HT1080 (cell line): Measurements from ENCODE around the gene KIF1B. TPM values are rescaled to one million over a fixed set of nuclear protein-coding genes. Genes with fewer than 3 reads are reported as not detected.

Experiments
- DNase-seq: peaks from one replicate; pipeline ENCODE4 v3.0.0-alpha.2; 2015; ENCODE audit warnings: low read depth
- total RNA-seq: library from RNA; depleted of rRNA; stranded (reverse); fragments of >200 nt; shearing (Covaris generic); gene quantifications from 2 replicates; pipeline ENCODE4 v1.2.3, GENCODE V29; 2014

The KIF1B gene
- total RNA-seq, 1 experiment from 2014 or later, result 16.2 TPM

DNA sequence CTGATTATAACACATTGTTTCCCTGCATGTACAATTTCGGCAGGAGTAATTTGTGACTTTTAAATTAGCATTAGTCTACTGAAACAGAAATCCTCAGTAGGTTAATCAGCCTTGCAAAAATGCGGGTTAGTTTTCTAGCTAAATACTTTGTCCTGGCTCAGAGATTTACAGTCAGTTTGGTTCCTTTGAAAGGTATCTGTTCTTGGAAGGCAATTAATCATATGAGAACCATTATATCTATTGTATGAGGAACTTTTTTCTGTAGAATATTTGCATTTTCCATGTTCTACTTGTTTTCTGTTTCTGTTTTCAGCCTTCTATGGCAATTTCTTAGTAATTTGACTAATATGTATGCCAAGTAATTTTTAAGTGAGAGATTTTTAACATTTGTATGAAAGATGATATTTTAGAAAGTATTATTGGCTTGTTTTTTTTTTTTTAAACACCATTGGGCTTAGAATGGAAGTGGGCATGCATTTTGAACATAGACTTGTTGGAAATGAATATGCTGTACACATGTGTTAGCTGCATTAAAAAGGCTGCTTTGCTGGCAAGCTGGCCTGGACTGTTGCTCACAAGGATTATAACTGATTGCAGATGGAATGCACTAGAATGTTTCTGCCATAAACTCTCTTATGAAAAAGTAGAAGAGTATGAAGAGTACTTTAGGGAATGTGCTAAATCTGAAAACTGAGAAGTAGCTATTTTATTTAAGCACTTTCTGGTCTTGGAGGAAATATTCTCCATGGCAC, 26.2 kb downstream of the KIF1B start:
- no peak for DNase-seq

DNA sequence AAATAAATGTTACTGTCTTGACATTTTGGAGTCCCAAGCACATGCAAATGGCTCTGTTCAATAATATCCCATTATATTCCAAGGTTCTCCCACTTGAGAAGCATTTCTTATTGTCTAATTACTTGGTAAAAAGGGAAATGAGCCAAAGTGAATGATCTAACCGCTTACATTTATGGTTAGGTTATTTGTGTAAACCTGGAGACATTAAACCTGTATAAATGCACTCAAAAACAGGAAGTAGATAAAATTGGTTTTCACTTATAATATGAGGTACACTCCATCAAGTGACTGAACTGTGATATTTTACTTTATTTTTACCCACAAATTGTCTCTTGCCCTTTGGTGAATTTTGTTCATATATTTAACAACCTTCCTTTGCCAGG, 26.8 kb downstream of the KIF1B start:
- DNase-seq, result no peak

DNA sequence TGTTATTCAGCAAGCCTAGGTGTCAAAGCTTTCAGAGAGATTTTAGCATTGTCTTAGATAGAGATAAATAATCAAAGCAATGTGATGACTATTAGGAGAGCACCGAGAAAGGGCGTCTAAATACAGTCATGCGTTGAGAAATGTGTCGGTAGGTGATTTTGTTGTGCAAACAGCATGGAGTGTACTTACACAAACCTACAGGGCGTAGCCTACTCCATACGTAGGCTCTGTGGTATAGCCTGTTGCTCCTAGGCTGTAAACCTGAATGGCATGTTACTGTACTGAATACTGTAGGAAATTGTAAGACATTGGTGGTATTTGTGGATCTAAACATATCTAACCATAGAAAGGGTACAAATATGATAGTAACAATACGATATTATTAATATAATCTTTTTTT, 31.8 kb downstream of the KIF1B start:
- no peak for DNase-seq

DNA sequence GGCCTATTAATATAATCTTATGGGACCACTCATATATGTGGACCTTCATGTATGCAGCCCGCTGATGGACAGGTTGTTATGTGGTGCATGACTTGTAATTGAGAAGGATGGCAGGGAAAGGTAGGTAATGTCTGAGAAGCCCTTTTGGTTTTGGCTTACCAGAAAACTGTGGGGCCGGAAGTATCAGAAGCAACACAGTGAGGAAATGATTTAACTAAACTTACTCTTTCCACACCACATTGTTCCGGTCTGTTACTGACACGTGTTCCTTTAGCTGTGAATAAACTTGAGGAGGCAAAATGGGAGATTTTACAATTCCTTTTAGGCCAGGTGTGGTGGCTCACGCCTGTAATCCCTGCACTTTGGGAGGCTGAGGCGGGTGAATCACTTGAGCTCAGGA, 32.4 kb downstream of the KIF1B start:
- DNase-seq, result no peak

DNA sequence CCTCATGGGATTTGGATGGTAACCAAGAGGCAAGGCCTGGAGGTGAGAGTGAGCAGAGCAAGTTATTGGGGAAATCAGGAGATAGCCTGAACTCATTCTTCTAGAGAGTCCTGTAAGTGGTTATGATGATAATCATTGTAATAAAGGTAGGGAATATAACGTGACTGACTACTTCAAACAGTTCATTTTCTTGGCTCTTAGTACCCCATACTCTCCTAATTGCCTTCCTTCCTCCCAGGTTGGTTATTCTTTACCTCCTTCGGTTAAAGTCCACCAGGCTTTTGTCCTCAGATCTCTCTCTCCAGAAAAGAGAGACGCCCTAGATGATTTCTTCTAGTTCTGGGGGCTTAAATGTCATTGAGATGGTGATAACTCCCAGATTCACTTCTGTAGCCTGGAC, 35.3 kb downstream of the KIF1B start:
- no peak for DNase-seq

DNA sequence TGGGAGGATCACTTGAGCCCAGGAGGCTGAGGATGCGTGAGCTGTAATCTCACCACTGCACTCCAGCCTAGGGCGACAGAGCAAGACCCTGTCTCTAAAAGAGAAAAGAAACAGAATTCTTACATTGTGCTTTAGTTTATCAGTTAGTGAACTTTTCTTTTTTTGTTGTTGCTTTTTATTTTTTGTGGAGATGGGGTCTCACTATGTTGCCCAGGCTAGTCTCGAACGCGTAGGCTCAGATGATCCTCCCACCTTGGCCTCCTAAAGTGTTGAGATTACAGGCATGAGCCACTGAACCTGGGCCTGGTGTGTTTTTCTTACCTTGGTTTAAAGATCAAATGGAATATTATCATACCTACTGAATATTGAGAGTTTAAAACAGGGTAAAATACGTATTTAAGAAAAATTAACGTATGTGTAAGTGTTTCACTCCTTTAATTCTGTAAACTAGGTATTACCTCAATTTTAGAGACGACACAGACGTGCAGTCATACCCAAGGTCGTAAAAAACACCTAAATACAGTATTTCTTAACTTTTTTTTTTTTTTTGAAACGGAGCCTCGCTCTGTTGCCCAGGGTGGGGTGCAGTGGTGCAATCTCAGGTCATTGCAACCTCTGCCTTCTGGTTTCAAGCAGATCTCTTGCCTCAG, 39.6 kb downstream of the KIF1B start:
- no peak for DNase-seq

DNA sequence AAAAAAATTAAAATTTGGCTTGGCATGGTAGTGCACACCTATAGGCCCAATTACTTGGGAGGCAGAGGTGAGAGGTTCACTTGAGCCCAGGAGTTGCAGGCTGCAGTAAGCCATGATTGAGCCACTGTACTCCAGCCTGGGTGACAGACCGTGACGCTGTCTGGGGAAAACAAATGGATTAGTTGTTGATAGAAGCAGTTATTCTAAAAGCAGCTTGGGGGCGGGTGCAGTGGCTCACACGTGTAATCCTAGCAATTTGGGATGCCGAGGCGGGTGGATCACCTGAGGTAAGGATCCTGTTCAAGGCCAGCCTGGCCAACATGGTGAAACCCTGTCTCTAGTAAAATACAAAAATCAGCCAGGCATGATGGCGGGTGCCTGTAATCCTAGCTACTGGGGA, 40.3 kb downstream of the KIF1B start:
- DNase-seq, result no peak

DNA sequence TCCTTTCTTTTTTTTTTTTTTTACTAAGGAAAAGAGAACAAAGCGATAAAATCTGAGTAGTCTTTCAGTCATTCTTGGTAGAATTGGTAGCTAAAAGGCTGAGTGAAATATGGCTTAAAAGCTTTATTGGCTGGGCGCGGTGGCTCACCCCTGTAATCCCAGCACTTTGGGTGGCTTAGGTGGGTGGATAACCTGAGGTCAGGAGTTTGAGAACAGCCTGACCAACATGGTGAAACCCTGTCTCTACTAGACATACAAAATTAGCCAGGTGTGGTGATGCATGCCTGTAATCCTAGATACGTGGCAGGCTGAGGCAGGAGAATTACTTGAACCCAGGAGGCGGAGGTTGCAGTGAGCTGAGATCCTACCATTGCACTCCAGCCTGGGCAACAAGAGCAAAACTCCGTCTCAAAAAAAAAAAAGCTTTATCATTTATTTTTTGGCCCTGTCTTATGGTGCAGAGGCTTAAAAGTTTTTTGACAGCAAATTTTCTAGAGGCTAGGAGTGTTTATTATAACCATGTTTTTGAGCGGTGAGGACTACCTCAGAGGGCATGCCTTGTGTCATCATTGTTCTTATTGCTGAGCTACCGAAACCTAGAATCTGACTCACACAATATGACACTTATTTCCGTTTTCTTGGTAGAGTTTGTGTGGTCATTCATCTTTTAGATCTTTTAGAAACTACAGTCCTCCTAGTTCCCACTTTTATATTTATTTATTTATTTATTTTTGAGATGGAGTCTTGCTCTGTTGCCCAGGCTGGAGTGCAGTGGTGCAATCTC, 41.1 kb downstream of the KIF1B start:
- DNase-seq, result peak; percentile 68

DNA sequence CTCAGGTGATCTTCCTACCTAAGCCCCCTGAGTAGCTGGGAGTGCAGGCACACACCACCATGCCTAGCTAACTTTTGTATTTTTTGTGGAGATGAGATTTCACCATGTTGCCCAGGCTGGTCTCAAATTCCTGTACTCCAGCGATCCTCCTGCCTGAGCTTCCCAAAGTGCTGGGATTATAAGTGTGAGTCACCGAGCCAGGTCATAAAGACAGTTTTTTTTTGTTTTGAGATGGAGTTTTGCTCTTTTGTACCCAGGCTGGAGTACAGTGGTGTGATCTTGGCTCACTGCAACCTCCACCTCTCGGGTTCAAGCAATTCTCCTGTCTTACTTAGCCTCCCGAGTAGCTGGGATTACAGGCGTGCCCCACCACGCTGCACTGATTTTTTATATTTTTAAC, 42.1 kb downstream of the KIF1B start:
- DNase-seq, result peak; percentile 78

DNA sequence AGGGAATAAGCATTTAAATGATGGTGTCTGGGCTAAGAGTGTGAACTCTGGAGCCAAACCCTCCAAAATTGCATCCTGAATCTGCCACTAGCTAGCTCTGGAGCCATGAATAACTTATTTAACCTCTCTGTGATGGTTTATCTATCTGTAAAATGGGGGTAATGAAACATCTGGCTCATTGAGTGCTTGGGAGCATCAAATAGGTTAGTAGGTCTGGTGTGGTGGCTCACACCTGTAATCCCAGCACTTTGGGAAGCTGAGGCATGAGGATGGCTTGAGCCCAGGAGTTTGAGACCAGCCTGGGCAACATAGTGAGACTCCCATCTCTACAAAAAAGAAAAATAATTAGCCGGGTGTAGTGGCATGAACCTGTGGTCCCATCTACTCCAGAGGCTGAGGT, 42.8 kb downstream of the KIF1B start:
- no peak for DNase-seq

DNA sequence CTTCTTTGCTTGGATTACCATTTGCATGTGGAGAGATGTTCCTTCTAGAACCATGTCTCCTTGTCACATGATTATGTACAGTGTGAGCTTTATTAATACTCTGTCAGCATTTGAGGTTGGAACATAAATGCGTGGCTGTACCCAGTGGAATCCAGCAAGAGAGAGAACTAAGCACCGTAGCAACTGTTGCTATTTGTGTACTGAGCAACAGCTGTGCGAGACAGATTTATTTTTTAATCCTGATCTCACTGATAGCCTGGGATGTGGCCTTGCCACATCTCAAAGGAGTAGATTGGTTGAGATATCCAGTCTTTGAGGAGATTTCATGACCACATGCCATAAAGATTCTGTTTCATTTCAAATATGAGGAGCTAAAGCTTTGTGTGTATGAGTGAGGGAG, 43.4 kb downstream of the KIF1B start:
- peak; percentile 27 for DNase-seq

DNA sequence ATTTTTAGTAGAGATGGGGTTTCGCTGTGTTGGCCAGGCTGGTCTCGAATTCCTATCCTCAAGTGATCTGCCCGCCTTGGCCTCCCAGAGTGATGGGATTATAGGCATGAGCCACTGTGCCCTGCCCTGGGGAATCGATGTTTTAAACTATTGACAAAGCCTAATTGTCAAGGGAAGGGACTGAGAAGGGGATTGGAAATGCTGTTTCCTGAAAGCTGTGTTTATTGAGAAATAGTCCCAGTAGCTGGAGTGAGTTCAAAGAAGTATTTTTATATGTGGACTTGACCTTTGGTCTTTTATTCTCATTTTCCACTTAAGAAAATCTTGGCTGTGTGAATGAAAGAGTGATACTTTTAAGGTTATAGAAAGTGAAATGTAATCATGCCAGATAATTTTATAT, 47.5 kb downstream of the KIF1B start:
- DNase-seq, result no peak

DNA sequence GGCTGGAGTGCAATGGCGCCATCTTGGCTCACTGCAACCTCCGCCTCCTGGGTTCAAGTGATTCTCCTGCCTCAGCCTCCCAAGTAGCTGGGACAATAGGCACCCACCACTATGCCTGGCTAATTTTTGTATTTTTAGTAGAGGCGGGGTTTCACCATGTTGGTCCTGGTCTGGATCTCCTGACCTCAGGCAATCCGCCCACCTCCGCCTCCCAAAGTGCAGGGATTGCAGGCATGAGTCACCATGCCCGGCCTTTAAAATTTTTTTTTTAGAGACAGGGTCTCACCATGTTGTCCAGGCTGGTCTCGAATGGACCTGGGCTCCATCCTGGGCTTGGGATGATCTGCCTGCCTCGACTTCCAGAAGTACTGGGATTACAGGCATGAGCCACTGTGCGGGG, 49.2 kb downstream of the KIF1B start:
- DNase-seq, result peak; percentile 48

DNA sequence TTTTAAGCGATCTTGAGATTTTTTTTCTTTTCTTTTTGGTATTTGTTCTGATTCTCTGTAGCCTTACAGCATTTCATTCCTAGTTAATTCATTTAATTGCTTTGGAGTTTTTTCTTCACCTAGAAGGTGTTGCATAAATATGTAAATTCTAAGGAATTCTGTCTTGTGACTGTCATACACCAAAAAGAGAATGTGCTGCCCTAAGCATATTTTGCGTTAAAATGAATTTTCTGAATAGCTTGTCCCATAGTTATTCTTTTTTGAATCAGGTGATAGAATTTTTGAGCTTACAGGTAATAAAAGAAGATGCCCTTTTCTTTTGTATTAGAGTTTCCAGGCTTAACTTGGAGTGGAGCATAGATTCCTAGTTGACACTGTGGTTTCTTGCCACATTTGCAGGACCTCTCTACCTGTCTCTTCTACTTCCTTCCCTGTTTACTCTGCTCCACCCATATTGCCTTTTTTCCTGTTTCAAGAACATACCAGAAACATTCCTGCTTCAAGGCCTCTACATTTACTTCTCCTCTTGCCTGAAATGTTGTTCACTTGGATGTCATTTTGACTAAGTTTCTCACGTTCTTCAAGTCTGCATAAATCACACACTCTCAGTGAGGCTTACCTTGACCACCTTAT, 53.2 kb downstream of the KIF1B start:
- DNase-seq, result no peak

DNA sequence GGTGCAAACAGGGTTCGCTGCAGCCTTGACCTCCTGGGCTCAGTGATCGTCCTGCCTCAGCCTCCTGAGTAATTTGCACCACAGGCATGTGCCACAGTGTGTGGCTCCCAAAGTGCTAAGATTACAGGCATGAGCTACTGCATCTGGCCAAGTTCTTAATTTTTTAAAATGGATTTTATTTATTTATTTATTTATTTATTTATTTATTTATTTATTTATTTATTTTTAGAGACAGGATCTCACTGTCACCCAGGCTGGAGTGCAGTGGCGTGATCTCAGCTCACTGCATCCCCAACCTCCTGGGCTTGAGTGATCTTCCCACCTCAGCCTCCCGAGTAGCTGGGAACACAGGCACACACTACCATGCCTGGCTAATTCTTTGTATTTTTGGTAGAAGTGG, 54.7 kb downstream of the KIF1B start:
- DNase-seq, result no peak

DNA sequence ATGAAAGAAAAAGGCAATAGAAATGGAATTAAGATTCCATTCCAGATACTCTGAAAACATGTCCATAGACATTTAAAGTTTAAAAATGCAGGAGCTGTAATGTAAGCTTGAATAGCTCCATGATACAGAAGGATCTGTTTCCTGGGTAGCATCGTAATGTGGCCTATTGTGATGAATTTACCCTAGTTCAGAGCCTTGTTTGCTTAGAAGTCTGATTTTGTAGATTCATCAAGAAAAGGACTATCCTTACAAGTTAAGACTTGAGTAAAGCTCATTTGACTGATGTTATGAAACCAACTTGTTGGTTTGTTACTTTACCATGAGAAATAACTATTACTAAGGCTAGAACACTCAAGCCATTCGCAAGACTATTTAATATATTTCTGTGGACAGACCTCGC, 55.5 kb downstream of the KIF1B start:
- no peak for DNase-seq

DNA sequence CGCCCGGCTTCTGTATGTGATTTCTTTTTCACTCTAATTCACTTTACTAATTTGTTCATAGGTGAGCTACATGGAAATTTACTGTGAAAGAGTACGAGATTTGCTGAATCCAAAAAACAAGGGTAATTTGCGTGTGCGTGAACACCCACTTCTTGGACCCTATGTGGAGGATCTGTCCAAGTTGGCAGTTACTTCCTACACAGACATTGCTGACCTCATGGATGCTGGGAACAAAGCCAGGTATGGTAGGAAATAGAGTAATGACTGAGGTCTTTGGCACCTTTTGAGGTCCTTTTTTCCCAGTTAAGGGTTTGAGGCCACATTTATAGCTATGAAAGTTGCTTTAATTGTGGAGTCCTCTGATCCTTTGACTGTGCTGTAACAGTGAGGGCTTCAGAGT, 56.9 kb downstream of the KIF1B start:
- DNase-seq, result no peak

DNA sequence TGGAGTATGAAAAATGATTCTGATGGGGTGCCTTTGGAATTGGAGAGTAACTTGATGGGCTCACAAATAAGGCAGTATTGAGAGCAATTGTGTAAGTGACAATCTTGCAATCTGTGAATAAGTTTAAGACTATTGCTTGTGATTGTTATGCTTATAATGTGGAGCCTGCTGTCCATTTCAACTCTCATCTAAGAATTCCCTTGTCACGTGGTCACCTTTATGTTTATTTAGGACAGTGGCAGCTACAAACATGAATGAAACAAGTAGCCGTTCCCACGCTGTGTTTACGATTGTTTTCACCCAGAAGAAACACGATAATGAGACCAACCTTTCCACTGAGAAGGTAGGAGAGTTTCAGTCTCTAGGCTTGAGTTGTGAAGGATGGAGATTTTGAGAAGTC, 57.6 kb downstream of the KIF1B start:
- no peak for DNase-seq

DNA sequence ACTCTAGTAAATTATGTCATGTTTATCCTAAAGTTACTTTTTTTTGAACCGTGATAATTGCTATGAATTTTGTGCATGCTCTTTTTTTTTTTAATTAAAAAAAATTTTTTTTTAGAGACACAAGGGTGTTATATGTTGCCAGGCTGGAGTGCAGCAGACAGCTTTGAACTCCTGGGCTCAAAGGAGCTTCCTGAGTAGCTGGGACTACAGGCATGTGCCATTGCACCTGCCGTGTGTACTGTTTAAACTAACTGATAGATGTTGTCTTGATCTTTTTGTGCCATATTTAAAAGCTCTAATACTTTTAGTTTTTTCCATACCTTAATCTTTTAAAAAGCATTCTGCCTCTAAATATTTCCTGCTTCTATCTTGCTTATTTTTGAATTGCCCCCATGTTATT, 60.7 kb downstream of the KIF1B start:
- DNase-seq, result no peak

DNA sequence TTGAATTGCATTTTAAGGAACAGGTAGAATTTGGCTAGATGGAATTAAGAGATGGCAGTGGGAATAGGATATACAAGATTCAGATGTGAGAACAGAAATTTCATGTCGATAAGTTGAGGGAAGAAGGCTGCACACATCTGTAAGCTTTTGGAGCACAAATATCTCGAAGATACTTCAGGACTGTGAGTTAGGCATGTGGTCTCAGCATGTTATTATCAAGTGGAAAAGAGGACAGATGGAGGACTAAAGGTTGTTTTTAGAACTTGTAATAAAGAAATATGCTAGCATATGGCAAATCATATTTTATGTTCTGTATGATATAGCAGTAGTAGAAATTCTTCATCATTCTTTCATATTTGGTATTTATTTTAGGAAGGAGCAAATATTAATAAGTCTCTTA, 61.5 kb downstream of the KIF1B start:
- DNase-seq, result no peak

DNA sequence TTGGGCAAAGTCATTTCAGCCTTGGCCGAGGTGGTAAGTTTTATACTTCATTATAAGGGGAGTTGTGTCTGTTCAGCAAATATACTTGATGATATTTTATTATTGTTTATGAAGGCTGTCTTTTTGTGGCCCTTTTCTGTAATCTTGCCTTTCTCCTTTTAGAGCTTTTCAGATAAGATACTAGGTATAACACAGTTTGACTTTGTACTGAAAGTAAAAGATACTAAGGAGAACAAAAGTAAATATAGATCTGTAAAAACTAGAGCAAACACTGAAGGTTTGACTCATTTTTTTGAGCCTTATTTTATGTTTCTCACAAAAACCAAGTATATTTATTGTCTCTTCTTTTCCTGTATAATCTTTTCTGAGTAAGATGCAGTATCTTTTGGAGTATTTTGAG, 61.9 kb downstream of the KIF1B start:
- DNase-seq, result no peak

DNA sequence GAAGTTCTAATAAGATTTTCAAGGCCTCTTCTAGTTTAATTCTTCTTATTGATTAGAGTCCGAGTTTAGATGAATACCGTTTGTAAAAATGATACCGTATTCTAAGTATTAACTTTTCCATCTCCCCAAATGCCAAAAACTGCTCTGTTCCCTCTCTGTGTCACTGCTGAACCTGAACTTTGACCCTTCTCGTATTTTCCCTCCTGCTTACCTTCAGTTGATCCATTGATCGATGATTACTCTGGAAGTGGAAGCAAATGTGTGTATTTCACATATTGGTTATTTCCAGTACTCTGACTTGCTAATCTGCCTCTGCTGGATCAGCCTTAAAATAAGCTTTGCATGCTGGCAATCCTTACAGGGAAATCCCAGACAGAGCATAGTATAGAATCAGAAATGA, 68.5 kb downstream of the KIF1B start:
- DNase-seq, result no peak
